Measurements from ENCODE around the gene ALX4.

DNA sequence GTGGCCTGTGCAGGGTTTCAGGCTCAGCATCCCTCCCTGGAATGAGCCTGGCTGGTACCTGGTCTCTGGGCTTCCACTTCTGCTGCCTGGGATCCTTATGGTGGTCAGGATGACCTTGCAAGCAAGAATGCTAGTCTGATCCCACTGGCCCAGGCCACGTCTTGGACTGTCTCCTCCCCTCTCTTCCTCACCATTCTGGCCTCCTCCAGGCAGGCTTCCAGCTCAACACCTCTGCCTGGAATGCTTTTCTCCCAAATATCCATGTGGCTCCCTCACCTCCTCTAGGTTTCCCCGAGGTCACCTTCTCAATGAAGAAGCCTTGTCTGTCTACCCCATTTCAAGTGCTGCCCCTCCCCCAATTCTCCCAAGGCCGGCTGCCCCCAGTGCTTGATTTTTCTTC is 39.4 kb upstream of the ALX4 start:
- TF ChIP-seq, protein P1, sequence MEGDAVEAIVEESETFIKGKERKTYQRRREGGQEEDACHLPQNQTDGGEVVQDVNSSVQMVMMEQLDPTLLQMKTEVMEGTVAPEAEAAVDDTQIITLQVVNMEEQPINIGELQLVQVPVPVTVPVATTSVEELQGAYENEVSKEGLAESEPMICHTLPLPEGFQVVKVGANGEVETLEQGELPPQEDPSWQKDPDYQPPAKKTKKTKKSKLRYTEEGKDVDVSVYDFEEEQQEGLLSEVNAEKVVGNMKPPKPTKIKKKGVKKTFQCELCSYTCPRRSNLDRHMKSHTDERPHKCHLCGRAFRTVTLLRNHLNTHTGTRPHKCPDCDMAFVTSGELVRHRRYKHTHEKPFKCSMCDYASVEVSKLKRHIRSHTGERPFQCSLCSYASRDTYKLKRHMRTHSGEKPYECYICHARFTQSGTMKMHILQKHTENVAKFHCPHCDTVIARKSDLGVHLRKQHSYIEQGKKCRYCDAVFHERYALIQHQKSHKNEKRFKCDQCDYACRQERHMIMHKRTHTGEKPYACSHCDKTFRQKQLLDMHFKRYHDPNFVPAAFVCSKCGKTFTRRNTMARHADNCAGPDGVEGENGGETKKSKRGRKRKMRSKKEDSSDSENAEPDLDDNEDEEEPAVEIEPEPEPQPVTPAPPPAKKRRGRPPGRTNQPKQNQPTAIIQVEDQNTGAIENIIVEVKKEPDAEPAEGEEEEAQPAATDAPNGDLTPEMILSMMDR (IDR thresholded peaks at IDR 0.05): no peak
- no peak for TF ChIP-seq EZH2 (IDR thresholded peaks at IDR 0.05; ENCODE audit: borderline replicate concordance, insufficient read depth, low read depth, low read length, poor library complexity, severe bottlenecking)
